Measurements from ENCODE around the gene RITA1. TPM values are rescaled to one million over a fixed set of nuclear protein-coding genes. Genes with fewer than 3 reads are reported as not detected.

RITA1 gene
- total and polyA plus RNA-seq, 2 donors (not counting 3 experiments of a cell fraction or from before 2014, with no cell fraction given) = 20.7 to 21.3 TPM

- dilution Hi-C loops (cut with MboI; ENCODE audit: extremely low pct_ligation_motif_present, low sequenced_read_pairs) = no loop called here
- Histone ChIP-seq H3K79me2 (ENCODE audit: control insufficient read depth, insufficient read depth, low read length) (no peaks in the 10 kb centered on the region), H3K27ac (ENCODE audit: insufficient read depth, low read depth, low read length) (peak overlapping the region; percentile 42), H3K36me3 (ENCODE audit: control insufficient read depth in 2 of 2, extremely low read depth in 1 of 2, insufficient read depth in 2 of 2, low read length in 2 of 2) (peaks cover 0 to 15% of the 10 kb centered on the region in 2 experiments), H3K27me3 (ENCODE audit: control insufficient read depth in 2 of 2, insufficient read depth in 2 of 2, low read length in 2 of 2) (no peaks in the 10 kb centered on the region), H3K9ac (replicated peaks; ENCODE audit: extremely low read depth, insufficient read depth, low read length) (no peak overlapping the region), H3K9me1 (replicated peaks; ENCODE audit: control insufficient read depth, extremely low read depth, insufficient read depth, low read length) (no peaks in the 10 kb centered on the region), H3K4me3 (replicated peaks in 1 of 3; ENCODE audit: insufficient read depth in 1 of 3, low read depth in 1 of 3, low read length in 3 of 3) (no peak overlapping the region), H4K20me1 (replicated peaks; ENCODE audit: control insufficient read depth, extremely low read depth, insufficient read depth, low read length) (no peaks in the 10 kb centered on the region), H3K4me2 (ENCODE audit: insufficient read depth, low read length) (no peak overlapping the region), H3K4me1 (ENCODE audit: control insufficient read depth, extremely low read depth, insufficient read depth, low read length) (peaks cover 39% of the 10 kb centered on the region), H3K9me3 (replicated peaks; ENCODE audit: control insufficient read depth, insufficient read depth, low read length) (no peaks in the 10 kb centered on the region), H2AFZ (ENCODE audit: low read depth, low read length) (no peak overlapping the region)
- TF ChIP-seq GATA2 (IDR thresholded peaks at IDR 0.05; ENCODE audit: insufficient read depth, insufficient read length, low read depth, low read length) (no peak), FOS (IDR thresholded peaks at IDR 0.05; ENCODE audit: borderline replicate concordance, insufficient read depth, low read length) (no peak), MYC (IDR thresholded peaks at IDR 0.05; ENCODE audit: low read depth, low read length) (no peak), JUN (IDR thresholded peaks at IDR 0.05; ENCODE audit: borderline replicate concordance, insufficient read depth, insufficient read length, low read depth) (no peak), POLR2A (IDR thresholded peaks at IDR 0.05; ENCODE audit: low read depth, low read length) (no peak)
- ChIA-PET CTCF (interaction anchor here (1.2 to 1.8 kb wide), 2 partner anchors 16 to 195 kb away, joined by 4 to 5 read pairs; no protein-coding TSS in a partner anchor), POLR2A (interaction anchor here (1.1 kb wide), 1 partner anchor 9 kb away, joined by 3 read pairs; the partner anchor contains the start of gene TPCN1)
- intact Hi-C loops (cut with micrococcal nuclease) = loop anchor here (1.0 kb wide), 1 partner anchor 9 kb away; the partner anchor contains the start of gene TPCN1
- FAIRE-seq = no peak
- DNase-seq (ENCODE audit: low read depth, low spot score) = peak; percentile 21
- no TSS peak for BruUV-seq (replicated peaks)
Observed at GRCh38 chr12:113230315-113231234, 45.1 kb downstream of the RITA1 start.
